Gastroesophageal sphincter (tissue), 2 donors: Measurements from ENCODE around the gene MIA3.

Experiments used
- EP300 ChIP-seq: sonication (generic); formaldehyde crosslinking; IDR thresholded peaks from one replicate; pipeline ENCODE4 v1.6.1; 2017; ENCODE audit warnings: antibody characterized with exemption, mild to moderate bottlenecking
- POLR2A ChIP-seq, 2 donors: fragments of 450-650 bp; IDR thresholded peaks; one replicate each; pipeline ENCODE4 v1.6.1; 2017; ENCODE audit warnings: antibody characterized with exemption in 2 of 2, mild to moderate bottlenecking in 2 of 2, moderate library complexity in 1 of 2

DNA sequence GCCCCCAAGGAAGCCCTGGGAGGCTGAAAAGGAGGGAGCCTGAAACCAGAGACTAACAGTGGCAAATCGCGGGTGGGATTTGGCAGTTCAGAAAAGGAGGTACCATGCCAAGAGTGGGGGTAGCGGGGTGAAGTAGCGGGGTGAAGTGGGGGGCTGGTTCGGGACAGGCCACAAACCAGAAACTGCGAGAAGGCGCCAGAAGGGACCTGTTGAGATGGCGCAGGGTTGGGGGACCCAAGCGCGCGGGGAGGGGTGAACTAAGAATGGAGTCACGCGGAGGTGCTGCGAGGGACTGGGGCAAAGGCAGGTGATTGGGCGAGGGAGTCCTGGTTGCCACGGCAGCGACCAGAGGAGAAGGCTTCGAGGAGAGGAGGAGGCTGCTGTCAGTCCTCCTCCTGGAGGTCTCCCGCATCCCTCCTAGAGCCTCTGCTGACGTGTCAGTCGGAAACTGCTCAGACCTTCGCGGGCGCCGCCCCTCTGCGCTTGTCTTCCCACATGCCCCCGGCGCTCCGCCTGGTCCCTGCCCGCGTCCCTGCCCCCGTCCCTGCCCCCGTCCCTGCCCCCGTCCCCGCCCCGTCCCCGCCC lies 438 bp upstream of the MIA3 start:
- peak; percentile 29 to 30 for TF ChIP-seq POLR2A (IDR thresholded peaks at IDR 0.05)
- TF ChIP-seq EP300 = no peak
